GM21381 (cell line): ENCODE measurements around the gene GPRIN2.
"Not testable (repeated sequence)": the region's sequence is repeated elsewhere in the genome, so short reads cannot be mapped to it uniquely, and the experiment has no call there.

Experiments used
- ATAC-seq: cut with Tn5 transposase; IDR thresholded peaks from one replicate; pipeline ENCODE4 v1.9.1; 2021; ENCODE audit warnings: mild to moderate bottlenecking, moderate library complexity; ENCODE audit not compliant: unreplicated experiment

The GPRIN2 gene

GRCh38 chr10:46570655-46571054, 14.2 kb upstream of the GPRIN2 start:
- not testable (repeated sequence) for ATAC-seq

DNA sequence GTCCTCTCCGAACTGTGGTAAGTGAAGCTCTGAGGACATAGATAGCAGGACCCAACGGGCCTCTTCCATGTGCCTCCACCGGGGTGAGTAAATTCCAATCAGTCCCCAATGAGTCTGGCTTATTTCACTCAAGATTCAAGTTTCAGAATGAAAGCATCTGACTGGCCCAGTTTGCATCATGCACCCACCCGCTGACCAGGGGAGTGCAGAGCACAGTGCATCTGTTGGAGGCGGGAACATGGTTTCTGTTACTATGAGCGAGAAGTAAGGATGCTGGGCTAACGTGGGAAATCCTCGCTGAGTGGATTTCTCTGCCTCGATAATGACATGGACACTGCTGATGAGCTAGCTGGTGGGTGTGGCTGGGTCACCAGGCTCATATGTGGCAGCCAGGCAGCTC, 10.7 kb upstream of the GPRIN2 start:
- not testable (repeated sequence) for ATAC-seq

DNA sequence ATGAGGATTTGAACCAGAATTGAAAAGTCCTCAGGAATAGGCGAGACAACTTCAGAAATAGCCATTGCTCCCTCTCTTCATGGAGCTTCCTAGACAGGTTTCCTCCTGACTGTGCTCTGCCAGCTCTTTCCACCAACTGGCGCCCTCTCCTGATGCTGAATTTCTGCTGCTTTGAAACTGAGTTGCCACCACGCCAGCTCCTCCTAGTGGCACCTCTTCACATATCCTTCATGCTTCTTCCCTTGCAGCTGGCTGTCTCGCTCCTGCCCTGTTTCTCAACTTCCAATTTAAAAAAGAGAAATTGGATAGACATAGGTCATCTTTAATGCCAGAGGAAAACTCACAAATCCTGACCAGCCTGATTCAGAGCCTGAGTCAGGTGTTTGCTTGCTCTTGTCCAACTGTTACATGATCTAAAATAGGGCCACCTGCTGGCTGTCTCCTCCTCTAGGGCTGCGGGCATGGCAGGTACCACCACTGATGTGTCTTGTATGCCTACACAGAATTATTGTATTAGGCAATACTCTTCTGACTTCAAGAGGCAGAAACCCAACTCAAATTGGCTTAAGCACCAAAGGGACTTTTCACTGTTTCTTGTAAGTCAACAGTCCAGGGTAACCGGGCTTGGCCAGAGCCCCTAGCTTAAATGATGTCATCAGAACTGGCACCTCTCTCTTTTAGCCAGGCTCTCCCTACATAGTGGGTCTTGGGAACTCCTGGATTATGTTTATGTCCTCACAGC, 9.3 kb upstream of the GPRIN2 start:
- peak; percentile 70 for ATAC-seq

- no peak for ATAC-seq
Measured at GRCh38 chr10:46560952-46561351, 4.5 kb upstream of the GPRIN2 start.

GRCh38 chr10:46560381-46560780, 3.9 kb upstream of the GPRIN2 start:
- no peak for ATAC-seq

GRCh38 chr10:46559231-46559671, 2.8 kb upstream of the GPRIN2 start:
- no peak for ATAC-seq

- no peak for ATAC-seq
Measured at GRCh38 chr10:46558392-46559185, 2.1 kb upstream of the GPRIN2 start.

- no peak for ATAC-seq
Measured at GRCh38 chr10:46558122-46558391, 1.6 kb upstream of the GPRIN2 start.

DNA sequence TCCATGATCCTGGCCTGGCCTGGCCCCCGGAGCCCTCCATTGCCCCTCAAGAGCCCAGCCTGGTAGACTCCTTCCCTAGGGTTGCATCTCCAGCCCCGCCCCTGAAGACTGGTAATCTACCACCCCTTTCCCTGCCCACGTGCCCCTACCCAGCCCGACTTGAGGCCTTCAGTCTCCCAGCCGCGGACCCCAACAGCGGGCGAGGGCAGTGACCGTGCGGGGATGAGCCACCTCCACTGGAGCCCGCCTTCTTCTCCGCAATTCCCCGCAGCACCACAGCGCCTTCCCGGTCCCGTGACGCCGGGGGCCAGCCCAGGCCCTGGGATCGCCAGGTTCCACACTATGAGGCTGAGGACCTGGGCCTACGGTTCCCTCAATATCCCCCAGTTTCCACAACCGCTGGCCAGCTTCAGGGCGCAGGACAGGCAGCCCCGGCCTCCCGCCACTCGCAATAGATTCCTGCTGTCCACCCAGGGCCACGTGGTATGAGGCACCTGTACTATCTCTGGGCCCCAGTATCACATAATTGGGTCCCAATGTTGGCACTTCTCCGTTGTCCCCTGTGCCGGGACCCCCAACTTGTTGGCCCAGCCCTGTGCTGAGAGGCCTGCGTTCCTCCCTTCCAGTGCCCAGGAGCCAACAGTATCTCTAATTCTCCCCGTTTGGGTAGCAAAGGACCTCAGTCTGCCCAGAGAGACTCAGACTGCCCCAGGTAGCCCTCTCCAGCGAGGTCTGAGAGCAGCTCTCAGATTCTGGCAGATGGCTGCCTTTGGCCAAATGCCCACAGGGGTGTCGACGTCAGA, 1.1 kb upstream of the GPRIN2 start:
- no peak for ATAC-seq

DNA sequence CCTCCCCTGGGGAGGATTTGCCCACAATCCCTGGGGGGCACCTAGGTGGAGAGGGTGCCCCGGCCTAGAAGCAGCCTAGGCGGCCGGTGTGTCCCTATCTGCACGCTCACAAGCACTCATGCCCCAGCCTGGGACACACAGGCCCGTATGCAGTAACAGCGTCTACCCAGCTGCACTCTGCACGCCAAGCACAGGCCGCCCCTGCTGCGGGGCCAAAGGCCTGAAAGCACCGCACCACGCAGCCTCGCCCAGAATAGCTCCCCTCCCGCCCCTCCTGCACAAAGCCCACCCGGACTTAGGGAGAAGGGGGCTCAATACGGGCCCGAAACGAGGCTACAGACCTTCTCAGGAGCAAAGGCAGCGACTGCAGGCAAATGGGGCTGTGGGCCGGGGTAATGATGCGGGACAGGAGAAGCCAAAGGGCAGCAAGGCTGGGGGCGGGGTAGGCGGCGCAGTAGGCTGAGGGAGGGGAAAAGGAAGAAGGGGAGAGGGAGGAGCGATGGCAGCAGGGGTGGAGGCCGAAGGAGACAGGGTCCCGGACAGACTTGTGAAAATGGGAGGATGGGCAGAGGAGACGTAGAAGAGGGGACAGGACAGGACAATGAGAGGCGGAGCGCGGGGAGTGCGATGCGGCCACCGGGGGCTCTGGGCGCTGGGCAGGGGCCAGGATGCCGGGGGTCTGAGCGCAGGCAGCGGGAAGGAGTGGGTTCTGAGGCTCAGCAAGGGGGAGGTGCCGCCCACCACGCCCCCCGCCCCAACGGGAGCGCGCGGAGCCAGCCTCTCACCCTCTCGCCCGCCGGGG, 544 bp downstream of the GPRIN2 start:
- ATAC-seq = no peak

GRCh38 chr10:46555366-46555712, 1.1 kb downstream of the GPRIN2 start:
- ATAC-seq = no peak

DNA sequence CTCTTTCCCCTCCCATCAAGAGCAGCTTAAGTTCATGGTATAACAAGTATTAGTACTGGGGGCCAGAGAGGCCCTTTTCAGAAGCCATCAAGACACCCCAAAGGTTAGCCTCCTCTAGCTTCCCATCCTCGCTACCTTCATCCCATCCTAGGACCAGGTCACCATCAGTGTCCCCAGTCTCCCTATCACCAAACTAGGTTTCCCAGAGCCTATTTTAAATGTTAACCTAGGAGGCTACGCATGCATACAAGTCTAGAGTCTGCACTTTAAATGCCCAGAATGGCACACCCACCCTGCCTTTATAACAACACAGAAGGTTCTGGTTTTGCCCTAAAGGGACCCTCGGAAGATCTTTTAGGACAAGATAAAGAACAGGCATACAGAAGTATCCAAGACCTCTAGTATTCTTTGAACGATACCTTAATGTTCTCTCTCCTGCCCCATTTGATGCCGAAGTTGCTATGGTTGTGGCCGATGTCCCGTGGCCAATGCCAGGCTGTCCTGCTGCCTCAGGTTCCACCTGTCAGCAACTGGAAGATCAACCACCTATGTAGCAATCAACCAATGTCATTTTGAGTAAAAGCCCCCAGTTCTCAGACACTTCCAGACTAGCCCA, 2.2 kb downstream of the GPRIN2 start:
- no peak for ATAC-seq

GRCh38 chr10:46553238-46554049, 3.0 kb downstream of the GPRIN2 start:
- no peak for ATAC-seq

DNA sequence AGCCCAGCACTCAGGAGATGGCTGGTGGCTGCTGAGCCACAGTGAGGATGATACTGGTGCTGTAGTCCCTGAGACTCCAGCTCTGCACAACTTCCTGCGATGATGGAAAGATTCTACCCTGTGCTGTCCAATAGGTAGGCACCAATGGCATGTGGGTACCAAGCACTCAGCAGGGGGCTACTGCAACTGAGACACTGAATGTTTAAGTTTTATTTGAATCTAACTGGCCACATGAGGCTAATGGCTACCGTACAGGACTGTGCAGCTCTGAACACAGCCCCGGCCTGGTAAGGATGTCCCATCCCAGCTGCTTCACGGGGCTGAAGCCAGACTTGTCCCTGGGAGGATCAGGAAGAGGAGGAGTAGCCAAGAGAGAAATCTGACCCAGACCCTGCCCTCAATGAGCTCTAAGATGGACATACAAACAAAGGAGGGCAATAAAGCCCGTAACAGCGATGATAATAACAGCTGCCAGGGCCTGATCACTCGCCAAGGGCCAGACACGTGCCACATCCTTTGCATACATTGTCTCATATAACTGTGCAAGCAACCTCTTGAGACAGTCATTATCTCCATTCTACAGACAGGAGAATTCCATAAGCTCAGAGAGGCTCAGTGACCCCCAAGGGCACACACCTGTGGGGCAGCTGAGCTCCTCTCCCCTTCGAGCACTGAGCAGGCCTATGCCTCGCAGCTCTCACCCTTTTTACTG, 3.8 kb downstream of the GPRIN2 start:
- no peak for ATAC-seq

- no peak for ATAC-seq
Measured at GRCh38 chr10:46551701-46552525, 4.5 kb downstream of the GPRIN2 start.

- ATAC-seq = no peak
Measured at GRCh38 chr10:46550795-46551700, 5.4 kb downstream of the GPRIN2 start.
